Effector memory CD8-positive, alpha-beta T cell (primary cell): Measurements from ENCODE around the gene RANBP3.

Experiments
- ATAC-seq: fragments of 150-1000 bp; cut with Tn5 transposase; replicated peaks from 2 replicates; pipeline ENCODE4 v1.10.0; 2021; ENCODE audit warnings: mild to moderate bottlenecking, moderate library complexity
- DNase-seq, 3 experiments: peaks; one replicate each; pipeline ENCODE4 v3.0.0; 2021
- H3K27ac Mint-ChIP-seq, 2 donors: one replicate each; pipeline ENCODE4 v1.8.0; 2022; ENCODE audit warnings: mild to moderate bottlenecking in 2 of 2, mixed read lengths in 2 of 2, moderate library complexity in 2 of 2
- H3K27me3 Mint-ChIP-seq, 2 donors: one replicate each; pipeline ENCODE4 v1.8.0; 2022; ENCODE audit warnings: mixed read lengths in 2 of 2
- H3K36me3 Mint-ChIP-seq: one replicate; pipeline ENCODE4 v1.8.0; 2022; ENCODE audit warnings: mild to moderate bottlenecking, moderate library complexity, mixed read lengths; ENCODE audit not compliant: insufficient read depth
- H3K4me1 Mint-ChIP-seq, 2 donors: one replicate each; pipeline ENCODE4 v1.8.0; 2022; ENCODE audit warnings: low read depth in 2 of 2, mixed read lengths in 2 of 2
- H3K4me3 Mint-ChIP-seq, 2 donors: one replicate each; pipeline ENCODE4 v1.8.0; 2022; ENCODE audit warnings: mild to moderate bottlenecking in 2 of 2, mixed read lengths in 2 of 2, moderate library complexity in 2 of 2
- H3K9me3 Mint-ChIP-seq, 2 donors: one replicate each; pipeline ENCODE4 v1.8.0; 2022; ENCODE audit warnings: mixed read lengths in 2 of 2

Gene RANBP3

GRCh38 chr19:5973867-5974635 lies 3.9 kb downstream of the RANBP3 start:
- peaks cover 55 to 65% of the 10 kb centered on the region in 2 donors for H3K4me1 Mint-ChIP-seq
- H3K36me3 Mint-ChIP-seq, result peaks cover 37% of the 10 kb centered on the region
- DNase-seq (no peak), ATAC-seq (no peak)
- H3K27ac Mint-ChIP-seq, result peak overlapping the region; percentile 69 to 86
- peak overlapping the region in 1 of 2 donors; percentile 60 for H3K4me3 Mint-ChIP-seq
- H3K9me3 Mint-ChIP-seq, result no peaks in the 10 kb centered on the region
- no peaks in the 10 kb centered on the region for H3K27me3 Mint-ChIP-seq

- no peak for DNase-seq
- Mint-ChIP-seq H3K27ac (peak overlapping the region in 1 of 2 donors; percentile 27), H3K4me1 (peaks cover 54 to 66% of the 10 kb centered on the region in 2 donors), H3K27me3 (no peaks in the 10 kb centered on the region), H3K9me3 (no peaks in the 10 kb centered on the region), H3K4me3 (no peak overlapping the region), H3K36me3 (peaks cover 38% of the 10 kb centered on the region)
- ATAC-seq, result no peak
Measured at GRCh38 chr19:5973376-5973775, 4.6 kb downstream of the RANBP3 start.

GRCh38 chr19:5972355-5972731 lies 5.6 kb downstream of the RANBP3 start:
- peaks cover 33% of the 10 kb centered on the region for H3K36me3 Mint-ChIP-seq
- DNase-seq, result no peak
- no peak for ATAC-seq
- peaks cover 57 to 72% of the 10 kb centered on the region in 2 donors for H3K4me1 Mint-ChIP-seq
- no peak overlapping the region for H3K4me3 Mint-ChIP-seq
- peak overlapping the region in 1 of 2 donors; percentile 27 for H3K27ac Mint-ChIP-seq
- H3K27me3 Mint-ChIP-seq, result no peaks in the 10 kb centered on the region
- no peaks in the 10 kb centered on the region for H3K9me3 Mint-ChIP-seq

GRCh38 chr19:5971714-5972354 lies 6.1 kb downstream of the RANBP3 start:
- peaks cover 28% of the 10 kb centered on the region for H3K36me3 Mint-ChIP-seq
- peak overlapping the region in 1 of 2 donors; percentile 20 for H3K27ac Mint-ChIP-seq
- H3K4me1 Mint-ChIP-seq, result peaks cover 55 to 70% of the 10 kb centered on the region in 2 donors
- H3K4me3 Mint-ChIP-seq, result no peak overlapping the region
- DNase-seq (no peak), ATAC-seq (no peak)
- H3K27me3 Mint-ChIP-seq, result no peaks in the 10 kb centered on the region
- no peaks in the 10 kb centered on the region for H3K9me3 Mint-ChIP-seq

GRCh38 chr19:5969476-5969875 lies 8.5 kb downstream of the RANBP3 start:
- H3K27me3 Mint-ChIP-seq, result no peaks in the 10 kb centered on the region
- H3K36me3 Mint-ChIP-seq, result peaks cover 22% of the 10 kb centered on the region
- H3K27ac Mint-ChIP-seq, result peak overlapping the region in 1 of 2 donors; percentile 22
- peaks cover 51 to 58% of the 10 kb centered on the region in 2 donors for H3K4me1 Mint-ChIP-seq
- H3K9me3 Mint-ChIP-seq, result no peaks in the 10 kb centered on the region
- DNase-seq, result no peak
- no peak for ATAC-seq
- H3K4me3 Mint-ChIP-seq, result no peak overlapping the region

- Mint-ChIP-seq H3K4me3 (peak overlapping the region in 1 of 2 donors; percentile 27), H3K27ac (peak overlapping the region; percentile 84 to 90), H3K27me3 (no peaks in the 10 kb centered on the region), H3K9me3 (no peaks in the 10 kb centered on the region), H3K4me1 (peaks cover 54 to 61% of the 10 kb centered on the region in 2 donors), H3K36me3 (peaks cover 22% of the 10 kb centered on the region)
- ATAC-seq (no peak), DNase-seq (no peak)
Measured at GRCh38 chr19:5968431-5969373, 9.2 kb downstream of the RANBP3 start.

GRCh38 chr19:5967994-5968430 lies 9.9 kb downstream of the RANBP3 start:
- Mint-ChIP-seq H3K36me3 (peaks cover 22% of the 10 kb centered on the region), H3K27ac (peak overlapping the region; percentile 84 to 90), H3K27me3 (no peaks in the 10 kb centered on the region), H3K4me3 (peak overlapping the region; percentile 47 to 61), H3K4me1 (peaks cover 55 to 63% of the 10 kb centered on the region in 2 donors), H3K9me3 (no peaks in the 10 kb centered on the region)
- ATAC-seq (peak; percentile 75), DNase-seq (peak; percentile 40 to 57 (median 44))

GRCh38 chr19:5967571-5967970 lies 10.4 kb downstream of the RANBP3 start:
- no peak for DNase-seq
- ATAC-seq, result no peak
- Mint-ChIP-seq H3K36me3 (peaks cover 22% of the 10 kb centered on the region), H3K27me3 (no peaks in the 10 kb centered on the region), H3K9me3 (no peaks in the 10 kb centered on the region), H3K4me3 (peak overlapping the region; percentile 47 to 61), H3K27ac (peak overlapping the region; percentile 84 to 90), H3K4me1 (peaks cover 55 to 64% of the 10 kb centered on the region in 2 donors)

GRCh38 chr19:5966941-5967340 lies 11.0 kb downstream of the RANBP3 start:
- no peak overlapping the region for H3K4me3 Mint-ChIP-seq
- no peaks in the 10 kb centered on the region for H3K27me3 Mint-ChIP-seq
- peaks cover 55 to 64% of the 10 kb centered on the region in 2 donors for H3K4me1 Mint-ChIP-seq
- DNase-seq (no peak), ATAC-seq (no peak)
- peaks cover 23% of the 10 kb centered on the region for H3K36me3 Mint-ChIP-seq
- no peaks in the 10 kb centered on the region for H3K9me3 Mint-ChIP-seq
- H3K27ac Mint-ChIP-seq, result peak overlapping the region; percentile 90 to 95

- peaks cover 26% of the 10 kb centered on the region for H3K36me3 Mint-ChIP-seq
- DNase-seq (no peak), ATAC-seq (no peak)
- H3K4me3 Mint-ChIP-seq, result no peak overlapping the region
- no peaks in the 10 kb centered on the region for H3K9me3 Mint-ChIP-seq
- peaks cover 58 to 63% of the 10 kb centered on the region in 2 donors for H3K4me1 Mint-ChIP-seq
- no peaks in the 10 kb centered on the region for H3K27me3 Mint-ChIP-seq
- peak overlapping the region; percentile 95 to 97 for H3K27ac Mint-ChIP-seq
Measured at GRCh38 chr19:5966215-5966614, 11.7 kb downstream of the RANBP3 start.

- Mint-ChIP-seq H3K27ac (peak overlapping the region; percentile 95 to 97), H3K4me1 (peaks cover 65 to 67% of the 10 kb centered on the region in 2 donors), H3K36me3 (peaks cover 28% of the 10 kb centered on the region), H3K4me3 (peak overlapping the region in 1 of 2 donors; percentile 50), H3K27me3 (no peaks in the 10 kb centered on the region), H3K9me3 (no peaks in the 10 kb centered on the region)
- DNase-seq (no peak), ATAC-seq (no peak)
Measured at GRCh38 chr19:5964816-5965565, 12.9 kb downstream of the RANBP3 start.

GRCh38 chr19:5963855-5964254 lies 14.1 kb downstream of the RANBP3 start:
- H3K27me3 Mint-ChIP-seq, result no peaks in the 10 kb centered on the region
- H3K4me3 Mint-ChIP-seq, result peak overlapping the region in 1 of 2 donors; percentile 12
- H3K4me1 Mint-ChIP-seq, result peaks cover 69 to 70% of the 10 kb centered on the region in 2 donors
- peak overlapping the region; percentile 95 to 97 for H3K27ac Mint-ChIP-seq
- ATAC-seq (no peak), DNase-seq (no peak)
- H3K9me3 Mint-ChIP-seq, result no peaks in the 10 kb centered on the region
- peaks cover 26% of the 10 kb centered on the region for H3K36me3 Mint-ChIP-seq
